ENCODE data around the gene FBF1.

FBF1 gene

DNA sequence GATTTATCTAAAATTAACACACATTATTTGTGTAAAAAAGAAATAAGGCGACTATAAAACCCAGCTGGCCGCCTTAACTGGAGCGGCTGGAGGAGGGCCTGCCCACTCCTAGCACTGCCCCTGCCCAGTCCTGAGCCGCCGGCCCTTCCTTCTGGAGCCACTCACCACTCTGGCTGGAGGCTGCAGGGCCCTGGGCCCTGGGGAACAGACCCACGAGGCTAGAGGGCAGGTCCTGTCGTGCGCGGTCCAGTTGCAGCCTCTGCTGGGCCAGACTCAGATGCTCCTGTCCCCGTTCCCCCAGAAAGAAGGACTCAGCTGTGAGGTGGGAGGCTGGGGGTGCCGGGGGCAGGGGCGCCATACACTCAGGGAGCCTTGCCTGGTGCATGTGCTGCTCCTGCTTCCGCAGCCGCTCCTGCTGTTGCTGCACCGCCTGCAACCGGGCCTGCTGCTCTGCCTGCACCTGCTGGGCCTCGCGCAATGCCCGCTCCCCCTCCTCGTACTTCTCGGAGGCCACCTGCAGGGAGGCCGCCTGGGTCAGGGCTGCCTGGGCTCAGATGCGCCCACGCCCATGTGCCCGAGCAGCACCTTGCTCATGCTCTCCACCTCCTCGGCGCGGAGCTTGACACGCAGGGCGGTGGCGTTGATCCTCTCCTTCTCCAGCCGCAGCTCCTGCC, 27.2 kb downstream of the FBF1 start:
- no peak for DNase-seq

DNA sequence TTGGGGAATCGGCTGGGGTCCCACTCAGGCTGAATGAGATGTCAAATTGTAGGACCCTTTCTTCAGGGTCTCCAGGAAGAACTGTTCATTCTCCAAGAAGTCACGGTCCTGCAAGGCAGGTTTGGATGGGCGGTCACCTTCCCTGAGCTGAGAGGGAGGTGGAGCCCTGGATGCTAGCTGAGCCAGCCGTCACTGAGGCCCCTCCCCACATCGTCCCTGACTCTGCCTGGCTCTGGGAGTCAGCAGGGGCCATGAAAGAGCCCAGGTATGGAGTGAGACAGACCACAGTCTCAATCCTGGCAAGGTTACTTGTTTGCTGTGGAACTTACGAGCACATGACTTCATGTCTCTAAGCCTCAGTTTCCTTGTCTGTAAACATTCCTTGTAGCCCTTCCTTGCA, 30.1 kb downstream of the FBF1 start:
- DNase-seq: no peak

DNA sequence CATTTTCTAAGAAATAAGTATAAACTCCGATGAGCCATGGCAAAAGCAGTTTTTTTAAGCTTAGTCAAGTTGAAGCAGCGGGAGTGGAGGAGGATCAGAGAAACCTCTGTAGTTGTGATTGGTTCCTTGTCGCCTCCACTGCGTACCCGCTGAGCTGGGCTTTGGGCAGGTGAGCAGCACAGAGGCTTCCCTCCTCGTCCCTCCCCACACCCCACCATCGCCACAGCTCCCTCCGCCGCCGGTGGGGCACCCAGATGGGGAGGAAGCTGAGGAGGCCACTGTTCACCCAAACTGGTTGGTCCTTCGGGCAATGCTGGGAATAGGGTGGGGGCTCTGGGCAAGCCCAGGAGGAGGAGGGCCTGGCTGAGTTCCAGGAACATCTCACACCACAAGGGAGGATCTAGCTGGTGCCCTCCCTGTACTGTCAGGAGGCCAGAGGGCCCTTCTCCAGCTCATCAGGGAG, 31.0 kb downstream of the FBF1 start:
- no peak for DNase-seq

DNA sequence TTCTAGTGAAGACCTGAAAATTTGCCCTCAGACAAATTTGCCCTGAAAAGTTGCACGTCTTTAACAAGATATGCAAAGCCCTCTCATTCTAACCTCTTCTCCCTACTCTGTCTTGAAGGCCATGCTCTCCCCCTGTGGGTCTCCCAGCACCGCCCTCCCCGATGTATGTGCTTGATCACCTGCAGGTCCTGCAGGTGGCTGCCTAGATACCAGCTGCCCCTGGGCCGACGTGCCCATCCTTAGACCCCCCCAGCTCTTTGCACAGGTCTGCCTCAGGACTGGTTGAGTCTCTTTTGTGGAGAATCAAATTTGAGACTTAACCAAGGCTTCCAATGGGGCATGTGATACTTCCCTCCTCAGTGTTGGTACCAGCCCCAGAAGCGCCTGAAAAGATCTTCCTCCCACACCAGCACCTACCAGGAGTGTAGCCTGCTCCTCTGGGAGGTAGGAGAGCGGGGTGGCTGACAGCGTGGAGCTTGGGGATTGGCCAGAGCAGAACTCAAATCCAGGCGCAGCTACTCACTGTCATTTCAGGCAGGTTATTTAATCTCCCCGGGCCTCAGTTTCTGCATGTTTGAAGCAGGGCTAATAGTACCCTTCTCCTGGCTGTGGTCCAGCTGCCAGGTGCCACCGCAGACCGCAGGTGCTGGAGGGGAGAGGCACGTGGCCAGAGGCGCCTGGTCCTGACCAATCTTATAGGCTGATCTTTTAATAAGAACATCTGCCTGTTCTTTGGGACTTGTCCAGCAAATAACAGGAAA, 31.6 kb downstream of the FBF1 start:
- DNase-seq: no peak

DNA sequence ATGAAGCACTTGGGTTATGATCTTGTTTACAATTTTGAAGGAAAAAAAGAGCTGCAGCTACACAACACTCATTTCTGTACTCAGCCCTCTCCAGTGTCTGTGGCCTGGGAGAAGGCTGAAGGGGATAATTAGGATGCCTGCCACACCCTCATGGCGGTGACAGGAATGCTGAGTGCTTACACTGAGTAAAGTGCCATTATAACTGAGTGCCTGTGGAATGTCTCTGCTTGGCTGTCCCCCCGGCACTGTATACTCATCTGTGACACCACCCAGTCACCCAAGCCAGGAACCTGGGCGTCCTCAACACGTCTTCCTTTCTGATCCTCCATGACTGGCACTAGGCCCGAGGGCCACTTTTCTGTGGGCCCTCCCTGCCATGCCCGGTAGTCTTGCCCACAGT, 32.6 kb downstream of the FBF1 start:
- DNase-seq: no peak

DNA sequence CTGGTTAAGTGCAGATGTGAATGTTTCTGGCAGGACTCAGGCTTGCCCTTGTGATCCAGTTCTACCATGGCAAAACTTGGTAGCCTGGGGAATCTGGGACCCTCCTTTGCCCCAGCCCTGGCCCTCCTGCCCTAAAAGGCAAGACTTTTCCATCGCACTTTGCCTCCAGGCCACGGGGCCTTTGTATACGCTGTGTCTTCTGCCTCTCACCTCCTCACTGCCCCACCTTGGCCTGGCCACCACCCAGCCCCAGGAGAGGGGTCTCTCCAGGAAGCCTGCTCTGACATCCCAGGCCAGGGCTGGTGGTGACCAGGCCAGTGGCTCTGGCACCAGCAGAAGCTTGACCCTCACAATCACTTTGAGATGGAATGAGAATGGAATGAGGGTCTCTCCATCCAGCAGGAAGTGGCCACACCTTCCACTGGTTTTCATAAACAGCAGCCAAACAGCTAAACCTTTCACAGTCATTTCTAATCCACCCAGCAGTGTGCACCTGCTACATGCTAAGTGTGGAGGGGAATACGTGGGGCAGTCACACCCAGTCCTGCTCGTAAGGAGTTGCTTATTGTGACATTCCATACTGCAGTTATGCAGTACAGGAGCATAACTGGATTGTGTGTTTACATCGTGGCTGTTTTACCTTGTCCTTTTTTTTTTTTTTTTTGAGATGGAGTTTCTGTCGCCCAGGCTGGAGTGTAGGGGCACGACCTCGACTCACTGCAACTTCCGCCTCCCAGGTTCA, 34.5 kb downstream of the FBF1 start:
- DNase-seq: no peak

DNA sequence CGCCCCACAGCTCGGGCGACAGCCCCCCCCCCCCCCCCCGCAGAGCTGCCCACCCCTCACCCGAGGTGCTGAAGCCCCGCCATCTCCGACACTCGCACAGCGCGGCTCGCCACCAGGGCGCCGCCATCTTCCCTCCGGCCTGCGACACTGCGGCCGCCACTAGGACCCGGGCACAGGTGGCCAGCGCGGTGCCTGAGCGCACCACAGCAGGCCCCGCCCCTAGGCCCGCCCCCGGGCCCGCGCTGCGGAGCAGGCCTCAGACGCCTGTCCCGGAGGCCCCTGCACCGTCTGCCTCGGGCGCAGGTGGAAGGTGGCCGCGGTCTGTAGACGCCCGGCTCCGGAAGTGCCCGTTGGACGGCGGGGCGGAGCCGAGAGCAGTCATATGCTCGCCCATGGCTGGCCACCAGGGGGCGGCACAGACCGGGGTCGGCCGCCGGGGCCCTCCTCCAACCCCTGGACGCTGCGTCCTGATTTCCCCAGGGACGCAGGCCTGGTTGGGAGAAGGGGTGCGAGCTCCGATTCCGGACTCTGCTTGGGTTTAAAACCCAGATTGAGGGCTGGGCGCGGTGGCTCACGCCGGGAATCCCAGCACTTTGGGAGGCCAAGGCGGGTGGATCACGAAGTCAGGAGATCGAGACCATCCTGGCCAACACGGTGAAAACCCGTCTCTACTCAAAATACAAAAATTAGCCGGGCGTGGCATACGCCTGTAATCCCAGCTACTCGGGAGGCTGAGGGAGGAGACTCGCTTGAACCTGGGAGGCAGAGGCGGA, 35.9 kb downstream of the FBF1 start, which contains the start of gene MRPL38:
Gene MRPL38, minus strand, starts transcription at position 136 of the 773 bp plus-strand sequence. Its CDS starts 9 bp downstream, at position 127.
- peak; percentile 92 for DNase-seq

DNA sequence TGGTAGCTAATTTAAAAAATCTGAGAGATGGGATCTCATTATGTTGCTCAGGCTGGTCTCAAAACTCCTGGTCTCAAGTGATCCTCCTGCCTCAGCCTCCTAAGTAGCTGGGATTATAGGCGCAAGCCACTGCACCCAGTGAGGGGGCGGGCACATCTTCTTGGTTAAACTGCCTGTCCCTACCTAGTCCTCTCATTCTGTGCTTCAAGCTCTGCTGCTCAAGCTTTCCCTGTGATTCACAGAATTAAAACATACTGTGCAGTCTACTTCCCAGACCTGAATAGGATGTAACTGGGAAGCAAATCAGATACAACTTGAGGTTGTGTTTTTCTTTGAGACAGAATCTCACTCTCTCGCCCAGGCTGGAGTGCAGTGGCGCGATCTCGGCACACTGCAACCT, 38.4 kb downstream of the FBF1 start:
- no peak for DNase-seq

DNA sequence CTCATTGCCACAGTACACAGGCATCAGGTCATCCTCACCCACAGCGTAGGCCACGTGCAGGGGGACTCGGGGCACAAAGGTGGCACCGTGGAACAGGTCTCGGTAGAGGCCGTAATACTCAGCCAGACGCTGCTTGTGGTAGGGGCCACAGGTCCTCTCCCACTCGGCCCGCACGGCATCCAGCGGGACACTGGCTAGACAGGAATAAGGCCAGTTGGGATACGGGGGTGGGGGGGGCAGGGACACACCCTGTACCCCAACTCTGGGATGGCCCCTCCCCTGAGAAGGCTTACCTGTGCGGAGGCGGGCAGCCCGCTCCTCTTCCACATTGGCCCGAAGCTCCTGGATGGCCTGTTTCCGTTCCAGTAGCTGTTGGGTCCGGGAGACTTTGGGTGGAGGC, 39.1 kb downstream of the FBF1 start:
- no peak for DNase-seq

DNA sequence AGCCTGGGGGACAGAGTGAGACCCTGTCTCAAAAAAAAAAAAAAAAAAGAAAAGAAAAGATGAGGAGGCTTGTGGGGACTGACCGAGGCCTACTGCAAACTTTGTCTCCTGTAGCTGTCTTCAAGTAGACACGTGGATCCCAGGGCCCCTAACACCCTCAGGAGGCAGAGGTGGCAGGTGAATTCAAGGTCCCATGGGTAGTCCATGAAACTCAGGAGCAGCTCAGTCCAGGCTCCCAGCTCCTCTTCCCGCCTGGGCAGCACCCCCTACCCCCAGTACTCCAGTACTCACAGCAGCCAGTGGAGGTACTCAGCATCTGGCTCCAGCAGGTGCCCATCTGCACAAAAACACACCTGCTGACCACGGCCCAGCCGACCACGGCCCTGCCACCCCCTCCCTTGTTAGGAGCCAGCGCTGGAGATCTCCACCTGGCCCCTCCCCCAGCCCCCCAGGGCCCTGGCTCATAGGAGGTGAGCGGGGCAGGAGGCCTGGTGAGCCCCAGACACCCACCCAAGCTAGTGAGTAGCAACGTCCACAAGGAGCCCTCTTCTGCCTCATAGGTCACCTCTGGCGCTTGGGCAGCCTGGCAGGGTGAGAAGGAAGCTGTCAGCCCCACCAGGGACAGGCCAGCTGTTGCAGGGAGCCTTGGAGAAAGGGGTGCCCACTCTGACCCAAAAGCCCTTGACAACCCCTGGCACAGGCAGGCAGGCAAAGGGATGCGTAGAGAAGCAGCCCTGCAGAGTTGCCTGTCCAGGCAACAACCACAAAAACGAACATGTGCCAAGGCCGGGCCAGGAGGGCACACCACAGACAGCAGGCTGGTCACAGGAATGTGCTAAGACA, 39.9 kb downstream of the FBF1 start:
- no peak for DNase-seq

DNA sequence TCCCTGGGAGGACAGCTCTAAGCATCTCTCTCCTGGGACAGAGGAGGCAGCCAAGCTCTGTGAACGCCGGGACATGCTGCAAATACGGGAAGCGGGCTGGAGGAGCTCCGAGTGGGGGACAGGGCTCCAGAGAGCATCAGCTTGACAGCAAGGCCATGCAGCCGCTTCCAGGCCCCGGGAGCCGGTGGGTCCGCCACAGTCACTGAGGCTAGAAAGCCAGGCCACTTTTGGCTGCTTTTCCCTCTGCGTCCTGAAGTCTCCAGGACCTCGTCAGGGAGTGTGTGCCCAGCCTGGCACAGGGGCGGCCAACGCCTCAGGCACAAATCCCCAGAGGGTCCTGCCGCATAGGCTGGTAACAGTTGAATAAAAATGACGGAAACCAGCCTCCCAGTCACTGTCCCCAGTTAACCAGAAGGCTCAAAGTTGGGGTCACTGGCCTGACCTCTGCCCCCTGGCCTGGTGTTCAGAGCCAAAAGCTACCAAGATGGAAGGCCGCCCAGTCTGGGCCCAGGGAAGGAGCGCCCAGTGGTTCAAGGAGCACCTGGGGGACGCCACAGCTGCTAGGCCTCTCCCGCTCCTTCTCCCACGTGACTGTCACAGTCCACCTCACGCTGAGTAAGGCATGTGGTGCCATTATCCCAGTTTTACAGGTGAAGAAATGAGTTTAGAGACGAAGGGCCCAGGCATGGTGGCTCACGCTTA, 40.9 kb downstream of the FBF1 start:
- no peak for DNase-seq

DNA sequence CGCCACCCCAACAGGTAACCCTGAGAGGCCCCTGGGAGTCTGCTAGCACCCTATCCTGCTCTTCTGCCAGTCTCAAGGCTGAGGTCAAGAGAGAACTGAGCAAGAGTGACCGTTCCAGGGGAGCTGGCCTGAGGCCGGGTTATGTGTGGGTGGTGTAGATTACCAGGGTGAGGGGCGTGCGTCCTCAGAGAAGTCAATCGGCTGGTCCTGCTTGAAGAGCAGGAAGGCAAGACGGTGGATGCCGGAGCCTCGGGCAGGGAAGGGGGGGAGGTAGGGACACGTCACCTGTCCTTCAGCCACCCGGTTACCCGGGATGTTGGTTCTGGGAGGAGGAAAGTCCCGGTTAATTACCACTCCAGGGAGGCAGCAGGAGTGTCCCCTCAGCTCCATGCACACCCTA, 41.5 kb downstream of the FBF1 start:
- DNase-seq: no peak

DNA sequence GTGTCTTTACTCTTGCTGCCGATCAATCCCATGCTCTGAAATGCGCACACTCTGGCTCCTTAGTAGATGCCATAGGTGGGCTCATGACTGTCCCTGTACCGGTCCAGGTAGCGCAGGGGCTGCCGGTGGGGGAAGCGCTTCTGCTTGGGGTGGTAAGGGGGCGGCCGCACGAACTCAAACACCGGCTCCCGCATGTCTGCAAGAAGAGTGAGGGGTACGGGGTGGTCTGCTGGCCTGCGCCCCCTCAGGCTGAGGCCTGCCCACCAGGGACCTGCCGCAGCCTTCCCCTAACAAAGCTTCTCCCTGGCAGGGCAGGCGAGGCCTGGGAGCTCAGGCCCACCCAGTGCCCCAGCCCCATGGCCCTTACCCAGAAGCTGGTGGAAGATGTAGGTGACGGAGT, 42.1 kb downstream of the FBF1 start:
- no peak for DNase-seq

DNA sequence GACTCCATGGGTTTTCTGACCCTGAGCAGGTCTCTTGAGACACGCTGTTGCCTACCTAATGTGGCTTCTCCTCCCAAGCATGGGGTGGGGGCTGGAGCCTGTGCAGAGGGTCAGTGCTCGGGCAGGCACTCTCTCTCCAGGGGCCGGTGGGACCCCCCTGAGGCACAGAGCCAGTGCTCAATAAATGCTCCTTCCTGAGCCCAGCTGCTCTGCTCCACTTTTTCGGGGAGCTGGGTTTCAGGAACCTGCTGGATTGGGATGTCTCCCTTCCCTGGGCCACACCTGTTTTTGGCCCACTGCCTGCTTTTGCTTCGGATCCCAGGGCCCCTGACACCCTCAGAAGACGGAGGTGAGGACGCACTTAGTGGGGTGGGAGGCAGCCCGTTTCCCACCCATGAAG, 42.8 kb downstream of the FBF1 start:
- DNase-seq: no peak

DNA sequence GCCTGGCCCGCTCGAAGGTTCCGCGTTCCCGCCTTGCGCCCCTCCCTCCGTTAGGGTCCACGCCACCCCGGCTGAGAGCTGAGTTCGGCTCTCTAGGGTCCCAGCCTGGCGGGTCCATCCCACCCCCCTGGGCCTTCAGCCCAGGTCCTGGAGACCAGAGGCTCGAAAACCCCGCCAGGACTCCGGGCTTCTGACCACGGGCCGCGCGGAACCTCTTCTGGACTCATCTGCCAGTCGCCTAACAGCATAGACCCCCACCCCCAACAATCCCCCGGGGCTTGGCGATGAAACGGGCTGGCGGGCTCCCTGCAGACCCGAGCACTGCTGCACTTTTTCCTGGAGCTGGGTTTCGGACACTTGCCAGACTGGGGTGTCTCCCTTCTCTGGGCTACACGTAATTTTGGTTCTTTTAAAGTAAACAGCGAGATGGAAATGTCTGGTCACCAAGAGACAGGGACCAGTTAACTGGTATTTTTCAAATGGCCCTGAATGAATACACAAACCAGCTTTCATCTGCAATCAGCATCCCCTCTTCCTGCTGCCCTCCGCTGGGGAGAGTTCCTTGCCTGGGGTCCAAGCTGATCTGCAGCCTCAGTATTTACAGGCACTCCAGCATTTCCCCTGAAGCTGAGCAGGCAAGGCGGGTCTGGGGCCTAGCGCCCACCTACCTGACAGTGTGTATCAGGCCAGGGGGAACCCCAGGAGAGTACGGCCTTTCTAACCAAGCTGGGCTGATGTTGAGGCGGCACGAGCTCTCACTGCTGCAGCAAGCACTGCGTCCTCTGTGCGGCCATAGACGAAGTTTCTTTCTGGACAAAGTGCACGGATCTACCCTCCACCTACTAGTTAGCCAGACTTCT, 43.5 kb downstream of the FBF1 start:
- no peak for DNase-seq

DNA sequence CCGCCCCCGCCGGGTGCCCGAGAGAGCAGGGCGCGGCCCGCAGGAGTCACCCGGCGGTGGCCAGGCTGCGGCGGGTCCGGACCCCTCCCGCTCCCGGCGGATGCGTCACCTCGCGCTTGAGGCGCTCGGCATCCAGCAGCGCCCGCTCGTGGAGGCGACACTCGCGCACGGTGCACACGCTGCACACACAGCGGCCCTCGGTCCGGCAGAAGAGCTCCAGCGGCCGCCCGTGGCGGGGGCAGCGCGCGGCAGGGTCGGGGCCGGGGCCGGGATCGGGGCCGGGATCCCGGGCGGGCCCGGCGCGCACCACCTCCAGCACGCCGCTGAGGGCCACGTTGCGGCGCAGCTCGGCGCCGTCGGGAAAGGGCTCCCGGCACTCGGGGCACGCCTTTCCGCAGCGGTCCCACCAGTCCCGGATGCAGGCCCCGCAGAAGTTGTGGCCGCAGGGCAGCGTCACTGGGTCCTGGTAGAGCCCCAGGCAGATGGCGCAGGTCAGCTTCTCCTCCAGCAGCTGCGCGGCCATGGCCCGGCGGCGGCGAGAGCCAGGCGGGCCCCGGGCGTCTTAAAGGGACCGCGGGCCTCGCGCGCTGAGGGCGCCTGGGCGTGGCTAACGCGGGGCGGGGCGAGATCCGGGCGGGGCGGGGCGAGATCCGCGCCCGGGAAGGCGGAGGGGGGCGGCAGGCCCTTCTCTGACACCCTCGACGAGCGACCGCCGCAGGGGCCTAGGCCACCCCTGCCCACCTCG, 44.3 kb downstream of the FBF1 start, which contains the start of gene TRIM65:
Gene TRIM65, minus strand, starts transcription at position 537 of the 745 bp plus-strand sequence. Its CDS starts 14 bp downstream, at position 523.
- DNase-seq: peak; percentile 86

DNA sequence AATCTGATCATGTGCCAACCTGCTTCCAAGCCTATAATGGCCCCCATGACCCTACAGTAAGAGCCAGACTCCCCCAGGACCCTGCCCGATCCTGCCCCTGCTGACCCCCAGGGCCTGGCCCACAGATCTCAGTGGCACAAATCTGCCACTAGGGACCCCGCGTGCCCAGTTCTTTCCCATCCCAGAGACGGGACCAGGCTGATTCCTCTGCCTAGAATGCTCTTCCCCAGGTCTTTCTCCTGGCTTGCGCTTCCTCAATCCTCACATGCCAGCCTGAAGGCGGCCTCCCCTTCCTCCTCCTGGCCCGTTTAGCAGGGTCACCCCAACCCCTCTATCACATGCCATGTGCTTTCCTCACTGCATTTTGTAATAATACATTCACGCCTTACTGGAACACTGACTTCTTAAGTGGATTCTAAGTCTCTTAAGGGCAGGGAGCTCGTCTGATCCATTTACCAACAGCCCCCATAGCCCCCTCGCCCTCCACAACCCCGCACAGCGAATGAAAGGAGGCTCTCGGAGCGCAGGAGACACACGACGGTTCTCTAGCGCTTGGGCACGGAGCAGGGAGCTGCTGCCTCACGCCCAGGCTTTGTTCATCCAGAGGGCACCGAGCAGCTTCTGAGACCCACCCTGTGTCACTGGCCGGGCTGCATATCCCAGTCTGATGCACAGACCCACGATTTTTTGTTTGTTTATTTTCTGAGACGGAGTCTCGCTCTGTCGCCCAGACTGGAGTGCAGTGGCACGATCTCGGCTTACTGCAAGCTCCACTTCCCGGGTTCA, 45.3 kb downstream of the FBF1 start:
- DNase-seq: no peak

DNA sequence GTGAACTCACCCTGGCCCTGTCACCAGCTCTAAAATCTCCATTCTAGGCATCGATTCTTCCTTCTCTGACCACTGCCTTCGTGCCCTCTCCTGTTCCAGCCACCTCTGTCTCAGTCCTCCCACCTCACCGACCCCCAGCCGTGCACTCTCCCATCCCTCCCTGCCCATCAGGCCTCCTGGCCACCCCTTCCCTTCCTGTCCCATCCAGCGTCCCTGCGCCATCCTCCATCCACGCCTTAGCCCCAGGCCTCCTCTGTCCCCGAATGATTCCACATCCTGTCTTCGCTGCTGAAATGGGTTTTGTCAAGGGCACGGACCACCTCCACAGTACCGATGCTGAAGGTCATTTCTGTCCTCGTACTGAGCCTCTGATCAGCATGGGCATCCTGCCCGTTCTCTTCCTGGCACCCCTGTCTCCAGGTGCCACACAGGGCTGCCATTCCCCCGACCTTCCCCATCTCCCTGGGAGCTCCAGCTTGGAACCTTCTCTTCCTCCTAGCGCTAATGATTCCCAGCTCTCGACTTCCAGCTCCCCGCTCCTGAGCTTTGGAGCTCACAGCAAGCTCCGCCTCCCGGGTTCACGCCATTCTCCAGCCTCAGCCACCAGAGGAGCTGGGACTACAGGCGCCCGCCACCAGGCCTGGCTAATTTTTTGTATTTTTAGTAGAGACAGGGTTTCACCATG, 46.7 kb downstream of the FBF1 start:
- DNase-seq: no peak
